Activated CD4-positive, alpha-beta T cell treated with anti-CD3 and anti-CD28 coated beads, Interleukin-2, amount 50 U/mL, for 48 hours (primary cell): ENCODE measurements around the gene MCRIP1.

ENCODE experiments used
- DNase-seq, 2 experiments: peaks; one replicate each; pipeline ENCODE4 v3.0.0-alpha.2; 2020

Gene MCRIP1

DNA sequence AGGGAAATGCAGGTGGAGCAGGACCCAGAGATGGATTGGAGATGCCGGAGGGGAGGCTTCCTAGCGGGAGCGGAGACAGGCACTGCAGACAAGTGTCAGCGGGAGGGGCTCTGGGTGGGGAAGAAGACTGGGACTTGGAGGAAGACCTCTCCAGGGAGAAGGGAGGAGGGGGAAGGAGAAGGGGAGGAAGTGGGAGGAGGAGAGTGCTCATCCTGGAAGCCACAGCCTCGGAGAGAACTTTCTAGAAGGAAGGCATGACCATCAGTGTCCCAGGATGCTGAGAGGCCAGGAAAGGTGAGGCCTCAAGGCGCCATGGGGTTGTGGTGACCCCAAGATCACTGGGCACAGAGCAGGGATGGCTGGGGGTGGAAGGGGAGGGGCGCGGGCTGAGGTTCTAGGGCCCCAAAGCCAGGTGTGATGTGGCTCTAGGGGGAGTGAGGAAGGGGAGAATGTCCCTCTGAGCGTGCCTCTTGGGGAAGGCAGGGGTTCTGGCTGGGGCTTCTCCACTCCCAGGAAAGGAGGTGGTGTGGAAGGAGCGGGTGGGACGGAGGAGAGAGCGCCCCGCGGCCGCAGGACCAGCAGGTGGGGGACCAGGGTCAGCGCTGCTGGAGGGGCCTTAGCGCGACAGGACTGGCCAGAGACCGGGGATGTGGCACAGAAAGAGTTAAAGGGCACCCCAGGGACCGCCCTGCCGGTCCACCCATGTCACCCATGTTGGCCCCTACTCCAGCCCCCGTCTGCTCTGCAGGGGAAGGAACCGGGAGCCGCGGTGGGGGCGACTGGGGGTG lies 30.0 kb downstream of the MCRIP1 start:
- no peak for DNase-seq

DNA sequence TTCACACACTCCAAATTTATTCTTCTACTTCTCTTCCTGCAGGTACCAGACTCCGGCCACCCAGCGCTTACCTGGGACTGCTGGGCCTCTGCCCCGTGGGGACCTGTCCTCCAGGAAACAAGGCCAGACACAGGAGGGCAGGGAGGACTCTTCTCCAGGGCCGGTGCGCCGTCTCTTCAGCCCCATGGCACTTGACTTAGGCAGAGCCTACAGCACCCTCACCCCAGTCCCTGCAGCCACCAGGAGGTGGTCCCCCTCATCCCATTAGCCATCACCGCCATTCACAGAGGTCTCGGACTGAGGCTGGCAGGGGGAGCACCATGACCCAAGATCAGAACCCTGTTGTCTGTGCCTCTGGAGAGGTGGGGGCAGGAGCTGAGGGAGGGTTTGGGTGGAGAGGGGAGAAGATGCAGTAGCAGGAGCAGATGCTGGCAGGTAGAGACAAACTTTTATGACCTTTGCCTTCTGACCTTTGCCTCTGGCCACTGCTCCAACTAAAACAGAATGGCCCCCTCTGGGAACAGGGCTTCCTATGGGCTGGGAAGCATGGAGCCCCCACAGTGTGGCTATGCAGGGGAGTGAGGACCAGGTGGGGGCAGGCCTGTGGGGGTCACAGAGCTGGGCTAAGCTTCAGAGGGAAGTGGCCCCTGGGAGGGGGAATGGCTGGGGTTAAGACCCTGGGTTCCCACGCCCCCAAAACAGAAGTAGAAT lies 30.9 kb downstream of the MCRIP1 start:
- no peak for DNase-seq

DNA sequence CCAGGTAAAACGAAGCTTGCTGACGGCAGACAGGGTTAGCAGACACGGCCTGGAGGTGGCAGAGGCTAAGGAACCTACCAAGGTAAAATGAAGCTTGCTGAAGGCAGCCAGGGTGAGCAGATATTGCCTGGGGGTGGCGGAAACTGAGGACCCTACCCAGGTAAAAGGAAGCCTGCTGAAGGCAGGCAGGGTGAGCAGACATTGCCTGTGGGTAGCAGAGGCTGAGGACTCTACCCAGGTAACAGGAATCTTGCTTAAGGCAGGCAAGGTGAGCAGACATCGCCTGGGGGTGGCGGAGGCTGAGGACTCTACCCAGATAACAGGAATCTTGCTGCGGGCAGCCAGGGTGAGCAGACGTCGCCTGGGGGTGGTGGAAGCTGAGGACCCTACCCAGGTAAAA lies 31.8 kb downstream of the MCRIP1 start:
- DNase-seq: no peak

DNA sequence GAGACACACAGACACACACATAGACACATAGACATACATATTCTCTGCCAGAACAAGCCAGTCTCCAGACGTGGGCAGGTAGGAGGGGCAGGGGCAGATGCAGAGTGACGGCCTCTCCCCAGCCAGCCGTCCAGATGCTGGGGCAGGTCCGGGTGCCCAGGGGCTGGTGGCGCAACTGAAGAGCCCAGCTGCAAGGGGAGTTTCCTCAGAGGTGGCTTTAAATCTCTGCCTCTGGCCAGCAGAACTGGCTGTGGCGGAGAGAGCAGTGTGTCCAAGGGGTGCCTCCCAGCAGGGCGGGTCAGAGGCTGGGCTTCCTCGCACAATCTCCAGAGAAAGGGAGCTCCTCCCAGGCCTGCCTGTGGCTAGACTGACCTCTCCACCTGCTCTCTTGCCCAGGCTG lies 38.6 kb downstream of the MCRIP1 start:
- DNase-seq: no peak

DNA sequence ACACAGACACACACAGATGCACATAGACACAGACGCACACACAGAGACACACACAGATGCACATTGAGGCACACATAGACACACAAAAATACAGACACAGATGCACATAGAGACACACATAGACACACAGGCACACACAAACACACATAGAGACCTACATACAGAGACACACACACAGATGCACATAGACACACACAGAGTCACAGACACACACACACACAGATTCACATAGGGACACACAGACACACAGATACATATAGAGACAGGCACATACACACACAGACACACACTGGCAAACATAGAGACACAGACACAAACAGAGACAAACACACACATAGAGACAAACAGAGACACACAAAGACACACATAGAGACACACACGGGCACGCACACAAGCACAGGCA lies 39.0 kb downstream of the MCRIP1 start:
- DNase-seq: no peak

DNA sequence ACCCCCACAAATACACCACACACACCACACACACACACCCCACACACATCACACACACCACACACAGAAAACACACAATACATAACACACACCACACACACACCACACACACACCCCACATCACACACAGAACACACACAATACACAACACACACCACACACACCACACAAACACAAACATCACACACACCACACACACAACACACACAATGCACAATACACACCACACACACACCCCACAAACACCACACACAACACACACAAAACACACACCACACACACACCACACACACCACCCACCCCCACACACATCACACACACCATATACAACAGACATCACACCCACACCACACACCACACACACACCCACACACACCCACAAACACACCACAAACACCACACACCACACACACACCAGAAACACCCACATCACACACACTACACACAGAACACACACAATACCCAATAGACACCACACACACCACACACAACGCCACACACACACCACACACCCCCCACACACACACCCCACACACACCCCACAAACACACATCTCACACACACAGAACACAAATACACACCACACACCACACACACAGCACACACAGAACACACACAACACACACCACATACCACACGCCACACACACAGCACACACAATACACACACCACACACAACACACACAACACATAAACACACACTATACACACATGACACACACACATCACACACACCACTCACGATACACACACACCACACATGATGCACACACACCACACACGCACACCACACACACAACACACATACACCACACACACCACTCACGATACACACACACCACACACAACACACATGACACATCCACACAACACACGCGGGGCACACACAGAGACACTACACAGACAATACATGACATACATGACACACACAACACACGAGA lies 40.1 kb downstream of the MCRIP1 start:
- DNase-seq: no peak
